ENCODE measurements around the gene LARP1.

DNA sequence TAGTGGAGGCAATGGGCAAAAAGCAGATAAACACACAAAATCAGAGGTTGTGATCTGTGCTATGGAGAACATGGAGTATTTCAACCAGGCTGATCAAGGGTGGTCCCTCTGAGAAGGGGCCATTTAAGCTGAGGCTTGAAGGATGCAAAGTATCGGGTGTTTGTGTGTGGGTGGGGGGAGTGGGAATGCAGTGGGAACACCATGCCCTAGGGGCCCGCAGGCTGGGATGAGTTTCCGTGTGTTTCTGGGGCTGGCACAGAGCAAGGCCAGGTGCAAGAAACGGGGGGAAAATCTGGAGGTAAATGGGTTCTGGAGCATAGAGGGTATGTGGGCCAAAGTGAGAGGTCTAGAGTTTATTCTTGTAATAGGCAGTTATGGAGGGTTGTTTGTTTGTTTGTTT lies 13.8 kb upstream of the LARP1 start:
- TF ChIP-seq, protein P1, sequence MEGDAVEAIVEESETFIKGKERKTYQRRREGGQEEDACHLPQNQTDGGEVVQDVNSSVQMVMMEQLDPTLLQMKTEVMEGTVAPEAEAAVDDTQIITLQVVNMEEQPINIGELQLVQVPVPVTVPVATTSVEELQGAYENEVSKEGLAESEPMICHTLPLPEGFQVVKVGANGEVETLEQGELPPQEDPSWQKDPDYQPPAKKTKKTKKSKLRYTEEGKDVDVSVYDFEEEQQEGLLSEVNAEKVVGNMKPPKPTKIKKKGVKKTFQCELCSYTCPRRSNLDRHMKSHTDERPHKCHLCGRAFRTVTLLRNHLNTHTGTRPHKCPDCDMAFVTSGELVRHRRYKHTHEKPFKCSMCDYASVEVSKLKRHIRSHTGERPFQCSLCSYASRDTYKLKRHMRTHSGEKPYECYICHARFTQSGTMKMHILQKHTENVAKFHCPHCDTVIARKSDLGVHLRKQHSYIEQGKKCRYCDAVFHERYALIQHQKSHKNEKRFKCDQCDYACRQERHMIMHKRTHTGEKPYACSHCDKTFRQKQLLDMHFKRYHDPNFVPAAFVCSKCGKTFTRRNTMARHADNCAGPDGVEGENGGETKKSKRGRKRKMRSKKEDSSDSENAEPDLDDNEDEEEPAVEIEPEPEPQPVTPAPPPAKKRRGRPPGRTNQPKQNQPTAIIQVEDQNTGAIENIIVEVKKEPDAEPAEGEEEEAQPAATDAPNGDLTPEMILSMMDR (optimal IDR thresholded peaks at IDR 0.05 in 1 of 3, IDR thresholded peaks at IDR 0.05 in 1 of 3, conservative IDR thresholded peaks at IDR 0.05 in 1 of 3; ENCODE audit: extremely low read depth in 1 of 3, insufficient read depth in 2 of 3, low read length in 3 of 3): no peak
- TF ChIP-seq EZH2 (IDR thresholded peaks at IDR 0.05; ENCODE audit: low read length): no peak
